ENCODE results near the gene TGIF1.

TGIF1 gene

GRCh38 chr18:3448838-3449511 is 997 bp upstream of the TGIF1 start:
- Mint-ChIP-seq H3K4me1 (peaks cover 10% of the 10 kb centered on the region), H3K4me3 (peak overlapping the region; percentile 93), H3K27ac (peak overlapping the region; percentile 98), H3K36me3 (peaks cover 62% of the 10 kb centered on the region), H3K9me3 (no peaks in the 10 kb centered on the region)
- peak; percentile 67 for ATAC-seq
- DNase-seq (ENCODE audit: low spot score in 2 of 2): peak in 1 of 2 donors; percentile 91

- H3K36me3 Mint-ChIP-seq: peaks cover 63% of the 10 kb centered on the region
- H3K4me1 Mint-ChIP-seq: peaks cover 10% of the 10 kb centered on the region
- peak; percentile 15 for ATAC-seq
- peak overlapping the region; percentile 98 for H3K27ac Mint-ChIP-seq
- peak overlapping the region; percentile 93 for H3K4me3 Mint-ChIP-seq
- no peaks in the 10 kb centered on the region for H3K9me3 Mint-ChIP-seq
- peak; percentile 60 to 86 for DNase-seq (ENCODE audit: low spot score in 2 of 2)
Measured at GRCh38 chr18:3449512-3450011, 410 bp upstream of the TGIF1 start.

GRCh38 chr18:3450799-3451182 is 819 bp downstream of the TGIF1 start:
- peaks cover 75% of the 10 kb centered on the region for H3K36me3 Mint-ChIP-seq
- H3K27ac Mint-ChIP-seq: peak overlapping the region; percentile 98
- ATAC-seq (no peak), DNase-seq (ENCODE audit: low spot score in 2 of 2) (no peak)
- H3K9me3 Mint-ChIP-seq: no peaks in the 10 kb centered on the region
- peak overlapping the region; percentile 93 for H3K4me3 Mint-ChIP-seq
- peaks cover 23% of the 10 kb centered on the region for H3K4me1 Mint-ChIP-seq

GRCh38 chr18:3451183-3451988 is 1.4 kb downstream of the TGIF1 start:
- H3K27ac Mint-ChIP-seq: peak overlapping the region; percentile 98
- ATAC-seq: peak; percentile 54
- H3K36me3 Mint-ChIP-seq: peaks cover 81% of the 10 kb centered on the region
- H3K9me3 Mint-ChIP-seq: no peaks in the 10 kb centered on the region
- H3K4me1 Mint-ChIP-seq: peaks cover 29% of the 10 kb centered on the region
- peak overlapping the region; percentile 93 for H3K4me3 Mint-ChIP-seq
- DNase-seq (ENCODE audit: low spot score in 2 of 2): peak; percentile 78 to 92

GRCh38 chr18:3451989-3452749 is 2.2 kb downstream of the TGIF1 start:
- H3K4me3 Mint-ChIP-seq: peak overlapping the region; percentile 93
- no peak for ATAC-seq
- no peaks in the 10 kb centered on the region for H3K9me3 Mint-ChIP-seq
- peaks cover 88% of the 10 kb centered on the region for H3K36me3 Mint-ChIP-seq
- peak overlapping the region; percentile 98 for H3K27ac Mint-ChIP-seq
- H3K4me1 Mint-ChIP-seq: peaks cover 36% of the 10 kb centered on the region
- DNase-seq (ENCODE audit: low spot score in 2 of 2): peak in 1 of 2 donors; percentile 66

GRCh38 chr18:3452750-3453539 is 3.0 kb downstream of the TGIF1 start:
- peaks cover 90% of the 10 kb centered on the region for H3K36me3 Mint-ChIP-seq
- peak overlapping the region; percentile 98 for H3K27ac Mint-ChIP-seq
- peak overlapping the region; percentile 93 for H3K4me3 Mint-ChIP-seq
- no peaks in the 10 kb centered on the region for H3K9me3 Mint-ChIP-seq
- DNase-seq (ENCODE audit: low spot score in 2 of 2): no peak
- ATAC-seq: no peak
- peaks cover 44% of the 10 kb centered on the region for H3K4me1 Mint-ChIP-seq

GRCh38 chr18:3453540-3454364 is 3.8 kb downstream of the TGIF1 start:
- no peak for ATAC-seq
- peaks cover 90% of the 10 kb centered on the region for H3K36me3 Mint-ChIP-seq

GRCh38 chr18:3454365-3455089 is 4.6 kb downstream of the TGIF1 start:
- no peaks in the 10 kb centered on the region for H3K9me3 Mint-ChIP-seq
- H3K27ac Mint-ChIP-seq: peak overlapping the region; percentile 98
- H3K4me3 Mint-ChIP-seq: peak overlapping the region; percentile 93
- H3K4me1 Mint-ChIP-seq: peaks cover 60% of the 10 kb centered on the region
- H3K36me3 Mint-ChIP-seq: peaks cover 90% of the 10 kb centered on the region
- ATAC-seq: no peak
- DNase-seq (ENCODE audit: low spot score in 2 of 2): no peak

More at GRCh38 chr18:3453540-3454364, 3.8 kb downstream of the TGIF1 start:
- H3K9me3 Mint-ChIP-seq: no peaks in the 10 kb centered on the region
- peaks cover 52% of the 10 kb centered on the region for H3K4me1 Mint-ChIP-seq
- no peak for DNase-seq (ENCODE audit: low spot score in 2 of 2)
- peak overlapping the region; percentile 98 for H3K27ac Mint-ChIP-seq
- H3K4me3 Mint-ChIP-seq: peak overlapping the region; percentile 93

GRCh38 chr18:3455090-3455635 is 5.2 kb downstream of the TGIF1 start:
- DNase-seq (ENCODE audit: low spot score in 2 of 2): no peak
- Mint-ChIP-seq H3K4me3 (peak overlapping the region; percentile 93), H3K4me1 (peaks cover 62% of the 10 kb centered on the region), H3K36me3 (peaks cover 90% of the 10 kb centered on the region), H3K9me3 (no peaks in the 10 kb centered on the region), H3K27ac (peak overlapping the region; percentile 98)
- ATAC-seq: no peak

- ATAC-seq: no peak
- Mint-ChIP-seq H3K9me3 (peaks cover 4% of the 10 kb centered on the region), H3K36me3 (peaks cover 90% of the 10 kb centered on the region), H3K27ac (peak overlapping the region; percentile 62), H3K4me3 (peak overlapping the region; percentile 93), H3K4me1 (peaks cover 68% of the 10 kb centered on the region)
- DNase-seq (ENCODE audit: low spot score in 2 of 2): no peak
Measured at GRCh38 chr18:3455907-3456685, 6.1 kb downstream of the TGIF1 start.

GRCh38 chr18:3456686-3457069 is 6.7 kb downstream of the TGIF1 start:
- Mint-ChIP-seq H3K4me1 (peaks cover 68% of the 10 kb centered on the region), H3K27ac (peak overlapping the region; percentile 62), H3K4me3 (no peak overlapping the region), H3K9me3 (peaks cover 4% of the 10 kb centered on the region), H3K36me3 (peaks cover 90% of the 10 kb centered on the region)
- ATAC-seq (no peak), DNase-seq (ENCODE audit: low spot score in 2 of 2) (no peak)

GRCh38 chr18:3457261-3457724 is 7.3 kb downstream of the TGIF1 start:
- peaks cover 4% of the 10 kb centered on the region for H3K9me3 Mint-ChIP-seq
- no peak for DNase-seq (ENCODE audit: low spot score in 2 of 2)
- H3K4me3 Mint-ChIP-seq: peak overlapping the region; percentile 63
- H3K4me1 Mint-ChIP-seq: peaks cover 68% of the 10 kb centered on the region
- ATAC-seq: no peak
- peak overlapping the region; percentile 62 for H3K27ac Mint-ChIP-seq
- peaks cover 90% of the 10 kb centered on the region for H3K36me3 Mint-ChIP-seq
